GM19351 (cell line): ENCODE data around the gene GPR139.

ENCODE experiments used
- ATAC-seq: cut with Tn5 transposase; IDR thresholded peaks from one replicate; pipeline ENCODE4 v1.9.1; 2021; ENCODE audit warnings: mild to moderate bottlenecking, moderate library complexity; ENCODE audit not compliant: unreplicated experiment

Gene GPR139

GRCh38 chr16:19991614-19992013, 82.1 kb downstream of the GPR139 start:
- no peak for ATAC-seq

- ATAC-seq, result no peak
These were observed 89.6 kb downstream of the GPR139 start for GRCh38 chr16:19984135-19984534.
